Upper lobe of left lung (tissue), 6 donors: ENCODE measurements around the gene OSBPL9. TPM values are rescaled to one million over a fixed set of nuclear protein-coding genes. Genes with fewer than 3 reads are reported as not detected.

Experiments used
- ATAC-seq, 2 donors: fragments of 200-7000 bp; cut with Tn5 transposase; one replicate each; pipeline ENCODE4 v1.9.1; 2022; ENCODE audit warnings: mild to moderate bottlenecking in 2 of 2, moderate library complexity in 2 of 2; ENCODE audit not compliant: low FRiP score in 2 of 2
- DNase-seq, 2 donors: peaks; one replicate each; pipeline ENCODE4 v3.0.0-alpha.2; 2019 to 2020
- H3K27ac ChIP-seq, 4 donors: fragments of 200-600 bp; sonication (generic); one replicate each; pipeline ENCODE4 v1.5.1; 2016 to 2019
- H3K27me3 ChIP-seq, 4 donors: fragments of 200-600 bp; sonication (generic); one replicate each; pipeline ENCODE4 v1.5.1; 2017 to 2019
- H3K36me3 ChIP-seq, 4 donors: fragments of 200-600 bp; sonication (generic); one replicate each; pipeline ENCODE4 v1.5.1; 2016 to 2019
- H3K4me1 ChIP-seq, 4 donors: fragments of 200-600 bp; sonication (generic); one replicate each; pipeline ENCODE4 v1.5.1; 2018 to 2019
- H3K4me3 ChIP-seq, 4 donors: fragments of 200-600 bp; sonication (generic); one replicate each; pipeline ENCODE4 v1.5.1; 2017 to 2019; ENCODE audit warnings: mild to moderate bottlenecking in 2 of 4, moderate library complexity in 1 of 4
- H3K9me3 ChIP-seq, 4 donors: fragments of 200-600 bp; sonication (generic); one replicate each; pipeline ENCODE4 v1.5.1; 2018 to 2019
- CTCF ChIP-seq, 6 experiments: fragments of 450-650 bp in 4 of 6; fragments of 200-600 bp in 2 of 6; sonication (generic) in 2 of 6; IDR thresholded peaks; one replicate each; pipeline ENCODE4 v1.5.1; 2016 to 2019; ENCODE audit warnings: antibody characterized with exemption in 6 of 6
- EP300 ChIP-seq, 4 donors: sonication (generic); formaldehyde crosslinking; IDR thresholded peaks; one replicate each; pipeline ENCODE4 v1.5.1; 2017; ENCODE audit warnings: antibody characterized with exemption in 4 of 4, control low read depth in 2 of 4
- POLR2A ChIP-seq, 4 donors: fragments of 450-650 bp; IDR thresholded peaks; one replicate each; pipeline ENCODE4 v1.5.1; 2016 to 2017; ENCODE audit warnings: antibody characterized with exemption in 4 of 4, mild to moderate bottlenecking in 2 of 4
- POLR2AphosphoS5 ChIP-seq, 2 donors: sonication (generic); formaldehyde crosslinking; IDR thresholded peaks; one replicate each; pipeline ENCODE4 v1.5.1; 2017; ENCODE audit warnings: antibody characterized with exemption in 2 of 2
- WGBS, 2 donors: methylation state at CpG; one replicate each; pipeline ENCODE4 v1.1.5; 2017 to 2018; 5-methylcytosine and 5-hydroxymethylcytosine counted together
- total RNA-seq, 6 donors: library from RNA; depleted of rRNA in 4 of 6; stranded (reverse); fragments of >200 nt in 4 of 6; gene quantifications; one replicate each; pipeline versions ENCODE4 v1.1.0 to v1.2.1, GENCODE V29; 2016 to 2021
- donor health status: DM: no; HTN: no; CAD: no; lungs with moderate emphysema.
- donor health status: DM: no; HTN: yes; CAD: no; lungs with severe emphysema.

The OSBPL9 gene
- total RNA-seq, 6 donors from 2014 or later = 55.7 to 271 (median 94.9) TPM

- Histone ChIP-seq H3K4me1 (peaks cover 4 to 33% (median 13%) of the 10 kb centered on the region in 4 donors), H3K9me3 (no peaks in the 10 kb centered on the region), H3K4me3 (no peak overlapping the region), H3K27me3 (no peaks in the 10 kb centered on the region), H3K27ac (no peak overlapping the region), H3K36me3 (no peaks in the 10 kb centered on the region)
- DNase-seq (no peak), ATAC-seq (no peak)
- 96 to 100% methylated on average over 1 of the region's 1 CpG for whole genome bisulfite sequencing, 2 donors
- TF ChIP-seq POLR2AphosphoS5 (IDR thresholded peaks at IDR 0.05) = no peak
- TF ChIP-seq CTCF (IDR thresholded peaks at IDR 0.05) = no peak
- TF ChIP-seq POLR2A (IDR thresholded peaks at IDR 0.05) = no peak
- no peak for TF ChIP-seq EP300 (IDR thresholded peaks at IDR 0.05)
Measured at GRCh38 chr1:51650198-51650597, 33.3 kb downstream of the OSBPL9 start.

DNA sequence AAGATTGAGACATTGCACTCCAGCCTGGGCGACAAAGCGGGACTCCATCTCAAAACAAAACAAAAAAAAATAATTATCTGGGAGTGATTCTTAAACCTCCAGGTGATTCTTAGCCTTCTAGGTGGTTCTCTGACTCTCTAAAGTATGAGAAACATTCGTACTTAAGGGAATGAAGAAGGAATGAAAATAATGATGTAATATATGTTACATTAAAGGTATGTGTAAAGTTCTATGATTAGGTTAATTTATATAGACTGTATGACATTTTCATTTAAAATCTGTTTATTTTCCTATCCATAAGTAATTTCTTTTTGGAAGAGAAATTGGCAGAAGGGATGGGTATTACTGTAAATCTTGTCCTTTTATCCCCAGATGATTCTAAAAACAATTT, 34.7 kb downstream of the OSBPL9 start:
- TF ChIP-seq EP300 (IDR thresholded peaks at IDR 0.05) (no peak), POLR2AphosphoS5 (IDR thresholded peaks at IDR 0.05) (no peak), CTCF (IDR thresholded peaks at IDR 0.05) (no peak), POLR2A (IDR thresholded peaks at IDR 0.05) (no peak)
- H3K27me3 ChIP-seq = no peaks in the 10 kb centered on the region
- H3K9me3 ChIP-seq = no peaks in the 10 kb centered on the region
- H3K27ac ChIP-seq = no peak overlapping the region
- DNase-seq (no peak), ATAC-seq (no peak)
- peaks cover 4 to 33% (median 13%) of the 10 kb centered on the region in 4 donors for H3K4me1 ChIP-seq
- H3K36me3 ChIP-seq = no peaks in the 10 kb centered on the region
- 97 to 98% methylated on average over 3 of the region's 3 CpGs for WGBS, 2 donors
- no peak overlapping the region for H3K4me3 ChIP-seq

- TF ChIP-seq POLR2AphosphoS5 (IDR thresholded peaks at IDR 0.05) = no peak
- no peak for TF ChIP-seq EP300 (IDR thresholded peaks at IDR 0.05)
- TF ChIP-seq CTCF (IDR thresholded peaks at IDR 0.05) = no peak
- no peak for TF ChIP-seq POLR2A (IDR thresholded peaks at IDR 0.05)
Measured at GRCh38 chr1:51652599-51652998, 35.7 kb downstream of the OSBPL9 start.

GRCh38 chr1:51653127-51653526, 36.2 kb downstream of the OSBPL9 start:
- DNase-seq (no peak), ATAC-seq (peak in 1 of 2 donors; percentile 54)

More at GRCh38 chr1:51652599-51652998, 35.7 kb downstream of the OSBPL9 start:
- ATAC-seq (no peak), DNase-seq (no peak)
- Histone ChIP-seq H3K4me1 (peaks cover 4 to 33% (median 13%) of the 10 kb centered on the region in 4 donors), H3K9me3 (no peaks in the 10 kb centered on the region), H3K27me3 (no peaks in the 10 kb centered on the region), H3K36me3 (no peaks in the 10 kb centered on the region), H3K27ac (no peak overlapping the region), H3K4me3 (no peak overlapping the region)

More at GRCh38 chr1:51653127-51653526, 36.2 kb downstream of the OSBPL9 start:
- Histone ChIP-seq H3K4me3 (no peak overlapping the region), H3K27ac (no peak overlapping the region), H3K27me3 (no peaks in the 10 kb centered on the region), H3K36me3 (no peaks in the 10 kb centered on the region), H3K4me1 (peaks cover under 1 to 28% (median 10%) of the 10 kb centered on the region in 4 donors), H3K9me3 (no peaks in the 10 kb centered on the region)
- TF ChIP-seq EP300 (IDR thresholded peaks at IDR 0.05) (no peak), POLR2A (IDR thresholded peaks at IDR 0.05) (no peak), CTCF (IDR thresholded peaks at IDR 0.05) (no peak), POLR2AphosphoS5 (IDR thresholded peaks at IDR 0.05) (no peak)
